GM23248 (cell line): ENCODE measurements around the gene FAS.

Source experiments
- EZH2 ChIP-seq: fragments of 200-600 bp; sonication (generic); IDR thresholded peaks from 2 replicates; pipeline ENCODE4 v1.6.1; 2018; ENCODE audit warnings: antibody characterized with exemption, mild to moderate bottlenecking; ENCODE audit not compliant: insufficient read depth, poor library complexity, severe bottlenecking
- EZH2phosphoT487 ChIP-seq: fragments of 200-600 bp; sonication (generic); IDR thresholded peaks from 2 replicates; pipeline ENCODE4 v1.6.1; 2018; ENCODE audit warnings: antibody characterized with exemption, moderate library complexity, mild to moderate bottlenecking, low read depth; ENCODE audit not compliant: insufficient read depth

- TF ChIP-seq EZH2, result no peak
- no peak for TF ChIP-seq EZH2phosphoT487
Measured at GRCh38 chr10:88953662-88954061, 36.9 kb upstream of the FAS start.
